Subcutaneous adipose tissue (tissue), 4 donors: ENCODE results near the gene OFD1. TPM values are rescaled to one million over a fixed set of nuclear protein-coding genes. Genes with fewer than 3 reads are reported as not detected.

Experiments
- CTCF ChIP-seq: fragments of 450-650 bp; IDR thresholded peaks from one replicate; pipeline ENCODE4 v1.5.1; 2016; ENCODE audit warnings: low read depth, mild to moderate bottlenecking, control low read depth, antibody characterized with exemption, moderate library complexity
- total RNA-seq, 4 donors: library from RNA; depleted of rRNA; stranded (reverse); fragments of >200 nt; gene quantifications; one replicate each; pipeline ENCODE4 v1.1.0, GENCODE V29; 2016

The OFD1 gene
- 10 to 100 TPM; 12.6 to 17.9 (median 14.9) TPM for total RNA-seq

- no peak for TF ChIP-seq CTCF
Observed at GRCh38 chrX:13734278-13735172, at the start of gene OFD1, which contains the start of gene TRAPPC2. TSS of gene OFD1 (plus strand) at chrX:13734748. CDS start at chrX:13735072, 324 bp downstream. TSS of gene TRAPPC2 (minus strand) at chrX:13734620. CDS start at chrX:13719963, 14,657 bp downstream.

- TF ChIP-seq CTCF, result no peak
Observed at GRCh38 chrX:13685126-13685763, 49.3 kb upstream of the OFD1 start.

- no peak for TF ChIP-seq CTCF
Observed at GRCh38 chrX:13687203-13687602, 47.3 kb upstream of the OFD1 start.

GRCh38 chrX:13688384-13688957, 46.1 kb upstream of the OFD1 start:
- TF ChIP-seq CTCF, result no peak

- TF ChIP-seq CTCF, result no peak
Observed at GRCh38 chrX:13688958-13689740, 45.4 kb upstream of the OFD1 start, which contains the start of gene RAB9A. TSS of gene RAB9A (plus strand) at chrX:13689128. CDS start at chrX:13708747, 19,619 bp downstream.

GRCh38 chrX:13689741-13690211, 44.8 kb upstream of the OFD1 start:
- TF ChIP-seq CTCF, result no peak
